ENCODE measurements around the gene MYO16.

DNA sequence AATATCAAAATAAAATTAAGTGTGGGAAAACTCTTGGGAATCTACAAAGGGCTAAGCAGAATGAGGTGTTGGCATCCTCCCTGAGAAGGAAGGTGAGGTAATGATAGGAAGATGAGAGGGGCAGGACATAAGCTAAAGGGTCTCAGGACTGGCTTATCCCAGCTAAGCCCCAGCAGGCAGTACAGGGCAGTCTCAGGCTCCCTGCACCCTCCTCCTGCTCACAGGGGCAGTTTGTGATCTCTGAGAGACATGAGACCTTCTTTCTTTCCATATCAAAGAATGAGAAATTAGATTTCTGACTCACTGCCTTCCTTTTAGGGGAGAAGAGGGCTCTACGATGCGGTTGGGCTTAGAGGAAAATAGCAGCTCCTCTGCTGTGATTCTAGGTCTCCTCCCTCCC is 586.0 kb downstream of the MYO16 start:
- TF ChIP-seq, protein P1, sequence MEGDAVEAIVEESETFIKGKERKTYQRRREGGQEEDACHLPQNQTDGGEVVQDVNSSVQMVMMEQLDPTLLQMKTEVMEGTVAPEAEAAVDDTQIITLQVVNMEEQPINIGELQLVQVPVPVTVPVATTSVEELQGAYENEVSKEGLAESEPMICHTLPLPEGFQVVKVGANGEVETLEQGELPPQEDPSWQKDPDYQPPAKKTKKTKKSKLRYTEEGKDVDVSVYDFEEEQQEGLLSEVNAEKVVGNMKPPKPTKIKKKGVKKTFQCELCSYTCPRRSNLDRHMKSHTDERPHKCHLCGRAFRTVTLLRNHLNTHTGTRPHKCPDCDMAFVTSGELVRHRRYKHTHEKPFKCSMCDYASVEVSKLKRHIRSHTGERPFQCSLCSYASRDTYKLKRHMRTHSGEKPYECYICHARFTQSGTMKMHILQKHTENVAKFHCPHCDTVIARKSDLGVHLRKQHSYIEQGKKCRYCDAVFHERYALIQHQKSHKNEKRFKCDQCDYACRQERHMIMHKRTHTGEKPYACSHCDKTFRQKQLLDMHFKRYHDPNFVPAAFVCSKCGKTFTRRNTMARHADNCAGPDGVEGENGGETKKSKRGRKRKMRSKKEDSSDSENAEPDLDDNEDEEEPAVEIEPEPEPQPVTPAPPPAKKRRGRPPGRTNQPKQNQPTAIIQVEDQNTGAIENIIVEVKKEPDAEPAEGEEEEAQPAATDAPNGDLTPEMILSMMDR (IDR thresholded peaks at IDR 0.05): no peak
- TF ChIP-seq POLR2A (IDR thresholded peaks at IDR 0.05): no peak
